HEK293 (cell line): ENCODE results near the gene PIBF1.

Experiments used
- CTCF ChIA-PET: fragments of 350-600 bp; formaldehyde crosslinking; extraction: SDS; loops from one replicate; lab custom pipeline; 2021; ENCODE audit warnings: antibody characterized with exemption; lab: Yijun Ruan, JAX
- POLR2A ChIA-PET: fragments of 300-600 bp; formaldehyde crosslinking; extraction: SDS; loops from one replicate; lab custom pipeline; 2020; ENCODE audit warnings: antibody characterized with exemption, inconsistent platforms; lab: Yijun Ruan, JAX
- H3K27ac ChIP-seq: fragments of 200-500 bp; sonication (Bioruptor generic); 2 replicates; pipeline ENCODE4 v1.5.1; 2014; ENCODE audit warnings: low read depth, low read length, control low read depth, inconsistent platforms; ENCODE audit errors: extremely low read depth
- H3K36me3 ChIP-seq, 2 experiments: fragments of 200-500 bp in 1 of 2; sonication (Bioruptor generic) in 1 of 2; 1 replicate in 1 of 2; 2 replicates in 1 of 2; pipeline ENCODE4 v1.5.1; 2014 to 2017; ENCODE audit warnings: inconsistent platforms in 2 of 2, low read length in 2 of 2; ENCODE audit not compliant: control insufficient read depth in 2 of 2, insufficient read depth in 1 of 2
- H3K4me1 ChIP-seq: fragments of 200-500 bp; sonication (Bioruptor generic); 2 replicates; pipeline ENCODE4 v1.5.1; 2014; ENCODE audit warnings: mild to moderate bottlenecking, low read length, inconsistent platforms; ENCODE audit not compliant: control insufficient read depth, insufficient read depth
- H3K4me3 ChIP-seq: 2 replicates; pipeline ENCODE4 v1.5.1; 2011; ENCODE audit warnings: low read depth, mild to moderate bottlenecking, control low read depth, low read length, moderate library complexity
- H3K9me3 ChIP-seq: fragments of 200-500 bp; sonication (Bioruptor generic); 2 replicates; pipeline ENCODE4 v1.5.1; 2014; ENCODE audit warnings: low read depth, low read length, inconsistent platforms; ENCODE audit not compliant: control insufficient read depth, insufficient read depth
- BCL11A ChIP-seq: fragments of 450-650 bp; formaldehyde crosslinking; IDR thresholded peaks from 2 replicates; pipeline ENCODE4 v1.5.1; 2016; ENCODE audit warnings: low read depth, missing biosample characterization, missing genetic modification characterization
- GLI2 ChIP-seq: fragments of 450-650 bp; formaldehyde crosslinking; IDR thresholded peaks from 2 replicates; pipeline ENCODE4; 2017; ENCODE audit warnings: missing biosample characterization, missing genetic modification characterization, low read depth, borderline replicate concordance
- KLF16 ChIP-seq: fragments of 450-650 bp; formaldehyde crosslinking; IDR thresholded peaks from 2 replicates; pipeline ENCODE4 v1.5.1; 2017; ENCODE audit warnings: missing biosample characterization, missing genetic modification characterization
- SCRT2 ChIP-seq: fragments of 450-650 bp; formaldehyde crosslinking; IDR thresholded peaks from 2 replicates; pipeline ENCODE4 v1.5.1; 2016; ENCODE audit warnings: missing biosample characterization, missing genetic modification characterization
- ZNF121 ChIP-seq: fragments of 450-650 bp; formaldehyde crosslinking; IDR thresholded peaks from 2 replicates; pipeline ENCODE4 v1.5.1; 2016; ENCODE audit warnings: missing biosample characterization, missing genetic modification characterization
- ZNF146 ChIP-seq: fragments of 450-650 bp; formaldehyde crosslinking; IDR thresholded peaks from 2 replicates; pipeline ENCODE4 v1.5.1; 2016; ENCODE audit warnings: missing biosample characterization, missing genetic modification characterization
- ZNF174 ChIP-seq: fragments of 450-650 bp; formaldehyde crosslinking; IDR thresholded peaks from 2 replicates; pipeline ENCODE4 v1.5.0; 2017; ENCODE audit warnings: missing biosample characterization, mild to moderate bottlenecking, missing genetic modification characterization
- ZNF2 ChIP-seq: fragments of 450-650 bp; formaldehyde crosslinking; IDR thresholded peaks from 2 replicates; pipeline ENCODE4 v1.5.1; 2016; ENCODE audit warnings: missing biosample characterization, missing genetic modification characterization
- ZNF223 ChIP-seq: fragments of 450-650 bp; formaldehyde crosslinking; IDR thresholded peaks from 2 replicates; pipeline ENCODE4 v1.5.1; 2016; ENCODE audit warnings: missing biosample characterization, missing genetic modification characterization
- ZNF341 ChIP-seq: fragments of 450-650 bp; formaldehyde crosslinking; IDR thresholded peaks from 2 replicates; pipeline ENCODE4; 2016; ENCODE audit warnings: low read depth, missing biosample characterization, missing genetic modification characterization
- ZNF366 ChIP-seq: fragments of 450-650 bp; formaldehyde crosslinking; conservative IDR thresholded peaks from 2 replicates; pipeline ENCODE4 v1.5.1; 2016; ENCODE audit warnings: missing biosample characterization, missing genetic modification characterization
- ZNF473 ChIP-seq: fragments of 450-650 bp; formaldehyde crosslinking; IDR thresholded peaks from 2 replicates; pipeline ENCODE4 v1.5.1; 2017; ENCODE audit warnings: missing biosample characterization, missing genetic modification characterization
- ZNF664 ChIP-seq: fragments of 450-650 bp; formaldehyde crosslinking; IDR thresholded peaks from 2 replicates; pipeline ENCODE4 v1.5.1; 2016; ENCODE audit warnings: missing biosample characterization, missing genetic modification characterization
- ZNF830 ChIP-seq: fragments of 450-650 bp; IDR thresholded peaks from 2 replicates; pipeline ENCODE4 v1.5.0; 2018; ENCODE audit warnings: missing biosample characterization, missing genetic modification characterization, low read depth, mild to moderate bottlenecking, moderate library complexity
- ZNF843 ChIP-seq: fragments of 450-650 bp; formaldehyde crosslinking; IDR thresholded peaks from 2 replicates; pipeline ENCODE4 v1.5.1; 2016; ENCODE audit warnings: missing biosample characterization, missing genetic modification characterization
- TF ChIP-seq, protein P1 (sequence below): fragments of 450-650 bp; formaldehyde crosslinking; IDR thresholded peaks from 2 replicates; pipeline ENCODE4 v1.5.1; 2016; ENCODE audit warnings: missing biosample characterization, missing genetic modification characterization
- TF ChIP-seq, protein P2 (sequence below): fragments of 450-650 bp; formaldehyde crosslinking; IDR thresholded peaks from 2 replicates; pipeline ENCODE4 v1.5.1; 2016; ENCODE audit warnings: missing biosample characterization, missing genetic modification characterization
- TF ChIP-seq, protein P3 (sequence below): fragments of 450-650 bp; formaldehyde crosslinking; IDR thresholded peaks from 2 replicates; pipeline ENCODE4 v1.5.1; 2017; ENCODE audit warnings: missing biosample characterization, missing genetic modification characterization
- TF ChIP-seq, protein P4 (sequence below): fragments of 450-650 bp; formaldehyde crosslinking; optimal IDR thresholded peaks from 2 replicates; pipeline ENCODE3; 2016; ENCODE audit warnings: missing biosample characterization, mild to moderate bottlenecking, missing genetic modification characterization
- TF ChIP-seq, protein P5 (sequence below): fragments of 450-650 bp; formaldehyde crosslinking; IDR thresholded peaks from 2 replicates; pipeline ENCODE4 v1.5.1; 2017; ENCODE audit warnings: missing biosample characterization, missing genetic modification characterization
- TF ChIP-seq, protein P6 (sequence below): fragments of 450-650 bp; formaldehyde crosslinking; IDR thresholded peaks from 2 replicates; pipeline ENCODE4 v1.5.1; 2017; ENCODE audit warnings: missing biosample characterization, mild to moderate bottlenecking, missing genetic modification characterization, moderate library complexity
- TF ChIP-seq, protein P7 (sequence below): fragments of 450-650 bp; formaldehyde crosslinking; IDR thresholded peaks from 2 replicates; pipeline ENCODE4 v1.5.1; 2017; ENCODE audit warnings: missing biosample characterization, missing genetic modification characterization

Gene PIBF1

DNA sequence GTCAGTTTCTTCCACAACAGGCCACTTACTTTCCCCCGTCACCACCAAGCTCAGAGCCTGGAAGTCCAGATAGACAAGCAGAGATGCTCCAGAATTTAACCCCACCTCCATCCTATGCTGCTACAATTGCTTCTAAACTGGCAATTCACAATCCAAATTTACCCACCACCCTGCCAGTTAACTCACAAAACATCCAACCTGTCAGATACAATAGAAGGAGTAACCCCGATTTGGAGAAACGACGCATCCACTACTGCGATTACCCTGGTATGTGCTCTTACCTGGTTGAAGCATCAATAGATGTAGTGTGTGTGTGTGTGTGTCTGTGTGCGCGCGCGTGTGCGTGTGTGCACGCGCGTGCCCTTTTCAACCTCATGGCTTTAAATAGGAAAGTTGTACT lies 280.5 kb downstream of the PIBF1 start (continued):
- TF ChIP-seq ZNF174 (tag by site-specific recombination) (no peak), ZNF121 (tag by site-specific recombination) (no peak), ZNF473 (no peak), ZNF830 (no peak), ZNF146 (tag by site-specific recombination) (no peak), ZNF341 (tag by site-specific recombination) (no peak), BCL11A (tag by site-specific recombination) (no peak)
- TF ChIP-seq, protein P1, sequence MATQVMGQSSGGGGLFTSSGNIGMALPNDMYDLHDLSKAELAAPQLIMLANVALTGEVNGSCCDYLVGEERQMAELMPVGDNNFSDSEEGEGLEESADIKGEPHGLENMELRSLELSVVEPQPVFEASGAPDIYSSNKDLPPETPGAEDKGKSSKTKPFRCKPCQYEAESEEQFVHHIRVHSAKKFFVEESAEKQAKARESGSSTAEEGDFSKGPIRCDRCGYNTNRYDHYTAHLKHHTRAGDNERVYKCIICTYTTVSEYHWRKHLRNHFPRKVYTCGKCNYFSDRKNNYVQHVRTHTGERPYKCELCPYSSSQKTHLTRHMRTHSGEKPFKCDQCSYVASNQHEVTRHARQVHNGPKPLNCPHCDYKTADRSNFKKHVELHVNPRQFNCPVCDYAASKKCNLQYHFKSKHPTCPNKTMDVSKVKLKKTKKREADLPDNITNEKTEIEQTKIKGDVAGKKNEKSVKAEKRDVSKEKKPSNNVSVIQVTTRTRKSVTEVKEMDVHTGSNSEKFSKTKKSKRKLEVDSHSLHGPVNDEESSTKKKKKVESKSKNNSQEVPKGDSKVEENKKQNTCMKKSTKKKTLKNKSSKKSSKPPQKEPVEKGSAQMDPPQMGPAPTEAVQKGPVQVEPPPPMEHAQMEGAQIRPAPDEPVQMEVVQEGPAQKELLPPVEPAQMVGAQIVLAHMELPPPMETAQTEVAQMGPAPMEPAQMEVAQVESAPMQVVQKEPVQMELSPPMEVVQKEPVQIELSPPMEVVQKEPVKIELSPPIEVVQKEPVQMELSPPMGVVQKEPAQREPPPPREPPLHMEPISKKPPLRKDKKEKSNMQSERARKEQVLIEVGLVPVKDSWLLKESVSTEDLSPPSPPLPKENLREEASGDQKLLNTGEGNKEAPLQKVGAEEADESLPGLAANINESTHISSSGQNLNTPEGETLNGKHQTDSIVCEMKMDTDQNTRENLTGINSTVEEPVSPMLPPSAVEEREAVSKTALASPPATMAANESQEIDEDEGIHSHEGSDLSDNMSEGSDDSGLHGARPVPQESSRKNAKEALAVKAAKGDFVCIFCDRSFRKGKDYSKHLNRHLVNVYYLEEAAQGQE (tag by site-specific recombination), result no peak
- TF ChIP-seq, protein P2, sequence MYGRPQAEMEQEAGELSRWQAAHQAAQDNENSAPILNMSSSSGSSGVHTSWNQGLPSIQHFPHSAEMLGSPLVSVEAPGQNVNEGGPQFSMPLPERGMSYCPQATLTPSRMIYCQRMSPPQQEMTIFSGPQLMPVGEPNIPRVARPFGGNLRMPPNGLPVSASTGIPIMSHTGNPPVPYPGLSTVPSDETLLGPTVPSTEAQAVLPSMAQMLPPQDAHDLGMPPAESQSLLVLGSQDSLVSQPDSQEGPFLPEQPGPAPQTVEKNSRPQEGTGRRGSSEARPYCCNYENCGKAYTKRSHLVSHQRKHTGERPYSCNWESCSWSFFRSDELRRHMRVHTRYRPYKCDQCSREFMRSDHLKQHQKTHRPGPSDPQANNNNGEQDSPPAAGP (tag by site-specific recombination), result no peak
- TF ChIP-seq, protein P3, sequence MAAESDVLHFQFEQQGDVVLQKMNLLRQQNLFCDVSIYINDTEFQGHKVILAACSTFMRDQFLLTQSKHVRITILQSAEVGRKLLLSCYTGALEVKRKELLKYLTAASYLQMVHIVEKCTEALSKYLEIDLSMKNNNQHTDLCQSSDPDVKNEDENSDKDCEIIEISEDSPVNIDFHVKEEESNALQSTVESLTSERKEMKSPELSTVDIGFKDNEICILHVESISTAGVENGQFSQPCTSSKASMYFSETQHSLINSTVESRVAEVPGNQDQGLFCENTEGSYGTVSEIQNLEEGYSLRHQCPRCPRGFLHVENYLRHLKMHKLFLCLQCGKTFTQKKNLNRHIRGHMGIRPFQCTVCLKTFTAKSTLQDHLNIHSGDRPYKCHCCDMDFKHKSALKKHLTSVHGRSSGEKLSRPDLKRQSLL (tag by site-specific recombination), result no peak

DNA sequence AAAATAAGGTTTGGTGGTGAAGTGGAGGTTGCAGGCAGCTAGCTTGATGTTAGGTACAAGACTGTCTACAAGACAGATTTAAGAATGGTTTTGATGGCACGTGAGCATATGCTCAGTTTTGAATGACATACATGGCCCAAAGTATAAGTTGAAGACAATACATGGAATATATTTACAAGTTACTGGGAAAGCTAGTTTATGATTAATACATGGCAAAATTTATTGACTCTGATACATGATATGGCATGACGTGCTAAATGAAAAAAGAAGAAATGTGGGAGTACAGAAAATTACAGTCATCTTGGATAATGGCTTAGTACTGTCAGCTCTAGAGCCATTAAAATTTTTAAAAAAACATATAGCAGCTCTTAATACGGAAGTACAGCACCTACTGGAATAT lies 281.2 kb downstream of the PIBF1 start:
- no peak overlapping the region for H3K4me3 ChIP-seq
- CTCF ChIA-PET, result no interaction called here
- TF ChIP-seq, protein P4, sequence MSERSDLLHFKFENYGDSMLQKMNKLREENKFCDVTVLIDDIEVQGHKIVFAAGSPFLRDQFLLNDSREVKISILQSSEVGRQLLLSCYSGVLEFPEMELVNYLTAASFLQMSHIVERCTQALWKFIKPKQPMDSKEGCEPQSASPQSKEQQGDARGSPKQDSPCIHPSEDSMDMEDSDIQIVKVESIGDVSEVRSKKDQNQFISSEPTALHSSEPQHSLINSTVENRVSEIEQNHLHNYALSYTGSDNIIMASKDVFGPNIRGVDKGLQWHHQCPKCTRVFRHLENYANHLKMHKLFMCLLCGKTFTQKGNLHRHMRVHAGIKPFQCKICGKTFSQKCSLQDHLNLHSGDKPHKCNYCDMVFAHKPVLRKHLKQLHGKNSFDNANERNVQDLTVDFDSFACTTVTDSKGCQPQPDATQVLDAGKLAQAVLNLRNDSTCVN (tag by site-specific recombination), result no peak
- TF ChIP-seq, protein P5, sequence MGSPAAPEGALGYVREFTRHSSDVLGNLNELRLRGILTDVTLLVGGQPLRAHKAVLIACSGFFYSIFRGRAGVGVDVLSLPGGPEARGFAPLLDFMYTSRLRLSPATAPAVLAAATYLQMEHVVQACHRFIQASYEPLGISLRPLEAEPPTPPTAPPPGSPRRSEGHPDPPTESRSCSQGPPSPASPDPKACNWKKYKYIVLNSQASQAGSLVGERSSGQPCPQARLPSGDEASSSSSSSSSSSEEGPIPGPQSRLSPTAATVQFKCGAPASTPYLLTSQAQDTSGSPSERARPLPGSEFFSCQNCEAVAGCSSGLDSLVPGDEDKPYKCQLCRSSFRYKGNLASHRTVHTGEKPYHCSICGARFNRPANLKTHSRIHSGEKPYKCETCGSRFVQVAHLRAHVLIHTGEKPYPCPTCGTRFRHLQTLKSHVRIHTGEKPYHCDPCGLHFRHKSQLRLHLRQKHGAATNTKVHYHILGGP (tag by site-specific recombination), result no peak
- TF ChIP-seq, all 188 proteins: peak for 0
- no peaks in the 10 kb centered on the region for H3K9me3 ChIP-seq
- no peaks in the 10 kb centered on the region for H3K4me1 ChIP-seq
- POLR2A ChIA-PET, result no interaction called here
- no peak overlapping the region for H3K27ac ChIP-seq
- peaks cover 0 to 52% of the 10 kb centered on the region in 2 experiments; a peak in 1 of 3 replicates for H3K36me3 ChIP-seq

DNA sequence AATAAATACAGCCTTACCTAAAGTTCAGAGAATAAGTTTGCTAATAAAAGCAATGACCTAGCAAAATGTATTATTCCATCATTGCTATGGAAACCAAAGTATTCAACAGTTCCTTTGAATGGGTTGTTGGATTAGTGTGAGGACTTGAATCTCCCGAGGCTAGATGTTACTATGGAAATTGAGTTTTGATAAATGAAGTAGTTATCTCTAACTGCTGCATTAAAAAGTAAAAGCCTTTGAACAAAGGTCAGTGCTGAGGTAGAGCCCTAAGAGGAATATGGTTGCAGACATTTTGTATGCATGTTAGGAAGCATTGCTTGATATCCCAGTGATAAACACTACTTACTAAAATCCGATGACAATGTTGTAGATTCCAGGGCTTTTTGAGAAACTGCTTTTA lies 283.1 kb downstream of the PIBF1 start:
- ChIA-PET CTCF (no interaction called here), POLR2A (no interaction called here)
- H3K36me3 ChIP-seq, result peaks cover 0 to 52% of the 10 kb centered on the region in 2 experiments; a peak in 1 of 3 replicates
- H3K4me1 ChIP-seq, result no peaks in the 10 kb centered on the region
- no peak overlapping the region for H3K27ac ChIP-seq
- no peaks in the 10 kb centered on the region for H3K9me3 ChIP-seq
- H3K4me3 ChIP-seq, result no peak overlapping the region
- TF ChIP-seq, protein P6, sequence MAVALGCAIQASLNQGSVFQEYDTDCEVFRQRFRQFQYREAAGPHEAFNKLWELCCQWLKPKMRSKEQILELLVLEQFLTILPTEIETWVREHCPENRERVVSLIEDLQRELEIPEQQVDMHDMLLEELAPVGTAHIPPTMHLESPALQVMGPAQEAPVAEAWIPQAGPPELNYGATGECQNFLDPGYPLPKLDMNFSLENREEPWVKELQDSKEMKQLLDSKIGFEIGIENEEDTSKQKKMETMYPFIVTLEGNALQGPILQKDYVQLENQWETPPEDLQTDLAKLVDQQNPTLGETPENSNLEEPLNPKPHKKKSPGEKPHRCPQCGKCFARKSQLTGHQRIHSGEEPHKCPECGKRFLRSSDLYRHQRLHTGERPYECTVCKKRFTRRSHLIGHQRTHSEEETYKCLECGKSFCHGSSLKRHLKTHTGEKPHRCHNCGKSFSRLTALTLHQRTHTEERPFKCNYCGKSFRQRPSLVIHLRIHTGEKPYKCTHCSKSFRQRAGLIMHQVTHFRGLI (tag by site-specific recombination), result no peak
- TF ChIP-seq ZNF174 (tag by site-specific recombination) (no peak), SCRT2 (no peak), ZNF366 (tag by site-specific recombination) (no peak), ZNF2 (tag by site-specific recombination) (no peak), ZNF664 (tag by site-specific recombination) (no peak), KLF16 (no peak), ZNF223 (tag by site-specific recombination) (no peak), GLI2 (tag by site-specific recombination) (no peak), ZNF843 (tag by site-specific recombination) (no peak)
- TF ChIP-seq, protein P7, sequence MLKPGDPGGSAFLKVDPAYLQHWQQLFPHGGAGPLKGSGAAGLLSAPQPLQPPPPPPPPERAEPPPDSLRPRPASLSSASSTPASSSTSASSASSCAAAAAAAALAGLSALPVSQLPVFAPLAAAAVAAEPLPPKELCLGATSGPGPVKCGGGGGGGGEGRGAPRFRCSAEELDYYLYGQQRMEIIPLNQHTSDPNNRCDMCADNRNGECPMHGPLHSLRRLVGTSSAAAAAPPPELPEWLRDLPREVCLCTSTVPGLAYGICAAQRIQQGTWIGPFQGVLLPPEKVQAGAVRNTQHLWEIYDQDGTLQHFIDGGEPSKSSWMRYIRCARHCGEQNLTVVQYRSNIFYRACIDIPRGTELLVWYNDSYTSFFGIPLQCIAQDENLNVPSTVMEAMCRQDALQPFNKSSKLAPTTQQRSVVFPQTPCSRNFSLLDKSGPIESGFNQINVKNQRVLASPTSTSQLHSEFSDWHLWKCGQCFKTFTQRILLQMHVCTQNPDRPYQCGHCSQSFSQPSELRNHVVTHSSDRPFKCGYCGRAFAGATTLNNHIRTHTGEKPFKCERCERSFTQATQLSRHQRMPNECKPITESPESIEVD (tag by site-specific recombination), result no peak
